Measurements from ENCODE around the gene GRM2.

Gene GRM2

GRCh38 chr3:51706021-51706485, 815 bp upstream of the GRM2 start:
- no peak for DNase-seq

GRCh38 chr3:51708216-51708845, 1.5 kb downstream of the GRM2 start:
- no peak for DNase-seq

- DNase-seq, result no peak
These were observed 2.1 kb downstream of the GRM2 start for GRCh38 chr3:51709004-51709420.

- no peak for DNase-seq
These were observed 2.8 kb downstream of the GRM2 start for GRCh38 chr3:51709675-51710074.

GRCh38 chr3:51710631-51711351, 3.9 kb downstream of the GRM2 start:
- no peak for DNase-seq

GRCh38 chr3:51711352-51712037, 4.6 kb downstream of the GRM2 start:
- DNase-seq, result no peak

- no peak for DNase-seq
These were observed 5.2 kb downstream of the GRM2 start for GRCh38 chr3:51712038-51712420.

GRCh38 chr3:51712511-51712931, 5.7 kb downstream of the GRM2 start:
- no peak for DNase-seq

- DNase-seq, result no peak
These were observed 6.1 kb downstream of the GRM2 start for GRCh38 chr3:51712963-51713362.

- DNase-seq, result no peak
These were observed 8.5 kb downstream of the GRM2 start for GRCh38 chr3:51715231-51715976.

GRCh38 chr3:51715977-51716294, 9.1 kb downstream of the GRM2 start:
- DNase-seq, result no peak

- DNase-seq, result no peak
These were observed 9.9 kb downstream of the GRM2 start for GRCh38 chr3:51716805-51717204.

GRCh38 chr3:51717446-51717845, 10.6 kb downstream of the GRM2 start:
- no peak for DNase-seq

GRCh38 chr3:51717947-51718346, 11.1 kb downstream of the GRM2 start:
- no peak for DNase-seq

GRCh38 chr3:51718547-51719409, 11.9 kb downstream of the GRM2 start:
- peak; percentile 46 for DNase-seq

GRCh38 chr3:51719410-51720025, 12.7 kb downstream of the GRM2 start:
- DNase-seq, result no peak

GRCh38 chr3:51720292-51721061, 13.6 kb downstream of the GRM2 start:
- DNase-seq, result no peak

GRCh38 chr3:51721062-51721745, 14.3 kb downstream of the GRM2 start:
- DNase-seq, result no peak

GRCh38 chr3:51722362-51722761, 15.5 kb downstream of the GRM2 start:
- no peak for DNase-seq

- DNase-seq, result no peak
These were observed 20.6 kb downstream of the GRM2 start for GRCh38 chr3:51727500-51727899.
